ENCODE results near the gene IFT122. TPM values are rescaled to one million over a fixed set of nuclear protein-coding genes. Genes with fewer than 3 reads are reported as not detected.

The IFT122 gene
- total and polyA plus RNA-seq, 9 donors: 20.8 to 58.1 (median 45.6) TPM

GRCh38 chr3:129548104-129548965 lies 108.3 kb downstream of the IFT122 start:
- 89 to 91% (median 91%) methylated on average over 19 of the region's 19 CpGs for WGBS, 3 donors
- H3K27me3 ChIP-seq: no peaks in the 10 kb centered on the region
- H3K36me3 ChIP-seq: no peaks in the 10 kb centered on the region
- peaks cover 2% of the 10 kb centered on the region for H3K4me1 ChIP-seq (ENCODE audit: insufficient read depth)
- no peak for DNase-seq
- no peaks in the 10 kb centered on the region for H3K9me3 ChIP-seq
- no peak overlapping the region for H3K27ac ChIP-seq
- no peak overlapping the region for H3K4me3 ChIP-seq
- TF ChIP-seq POLR2A (IDR thresholded peaks at IDR 0.05) (no peak), EP300 (IDR thresholded peaks at IDR 0.05) (no peak)
- TF ChIP-seq, protein P1, sequence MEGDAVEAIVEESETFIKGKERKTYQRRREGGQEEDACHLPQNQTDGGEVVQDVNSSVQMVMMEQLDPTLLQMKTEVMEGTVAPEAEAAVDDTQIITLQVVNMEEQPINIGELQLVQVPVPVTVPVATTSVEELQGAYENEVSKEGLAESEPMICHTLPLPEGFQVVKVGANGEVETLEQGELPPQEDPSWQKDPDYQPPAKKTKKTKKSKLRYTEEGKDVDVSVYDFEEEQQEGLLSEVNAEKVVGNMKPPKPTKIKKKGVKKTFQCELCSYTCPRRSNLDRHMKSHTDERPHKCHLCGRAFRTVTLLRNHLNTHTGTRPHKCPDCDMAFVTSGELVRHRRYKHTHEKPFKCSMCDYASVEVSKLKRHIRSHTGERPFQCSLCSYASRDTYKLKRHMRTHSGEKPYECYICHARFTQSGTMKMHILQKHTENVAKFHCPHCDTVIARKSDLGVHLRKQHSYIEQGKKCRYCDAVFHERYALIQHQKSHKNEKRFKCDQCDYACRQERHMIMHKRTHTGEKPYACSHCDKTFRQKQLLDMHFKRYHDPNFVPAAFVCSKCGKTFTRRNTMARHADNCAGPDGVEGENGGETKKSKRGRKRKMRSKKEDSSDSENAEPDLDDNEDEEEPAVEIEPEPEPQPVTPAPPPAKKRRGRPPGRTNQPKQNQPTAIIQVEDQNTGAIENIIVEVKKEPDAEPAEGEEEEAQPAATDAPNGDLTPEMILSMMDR (IDR thresholded peaks at IDR 0.05): no peak
- intact Hi-C loops (cut with DNase I): no loop called here

- intact Hi-C loops (cut with DNase I): no loop called here
- TF ChIP-seq, protein P1 (IDR thresholded peaks at IDR 0.05): no peak
- TF ChIP-seq POLR2A (IDR thresholded peaks at IDR 0.05): no peak
- no peak for TF ChIP-seq EP300 (IDR thresholded peaks at IDR 0.05)
- no peak overlapping the region for H3K4me3 ChIP-seq
- H3K9me3 ChIP-seq: no peaks in the 10 kb centered on the region
- H3K27ac ChIP-seq: no peak overlapping the region
- no peaks in the 10 kb centered on the region for H3K36me3 ChIP-seq
- no peaks in the 10 kb centered on the region for H3K27me3 ChIP-seq
- no peak for DNase-seq
- WGBS, 3 donors: 90 to 91% (median 91%) methylated on average over 18 of the region's 18 CpGs
- peaks cover 4% of the 10 kb centered on the region for H3K4me1 ChIP-seq (ENCODE audit: insufficient read depth)
Observed at GRCh38 chr3:129549006-129549800, 109.2 kb downstream of the IFT122 start.

DNA sequence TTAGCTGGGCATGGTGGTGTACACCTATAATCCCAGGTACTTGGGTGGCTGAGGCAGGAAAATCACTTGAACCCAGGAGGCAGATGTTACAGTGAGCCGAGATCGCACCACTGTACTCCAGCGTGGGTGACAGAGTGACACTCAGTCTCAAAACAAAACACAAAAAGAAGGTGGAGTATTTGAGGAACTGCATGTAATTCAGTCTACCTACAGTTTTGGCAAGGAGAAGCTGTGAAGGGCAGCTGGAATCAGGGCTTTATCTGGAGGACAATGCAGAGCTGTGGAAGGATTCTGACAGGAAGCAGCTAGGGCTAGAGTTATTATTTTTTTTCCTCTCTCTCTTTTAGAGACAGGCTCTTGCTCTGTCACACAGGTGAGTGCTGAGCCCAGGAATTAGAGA lies 109.8 kb downstream of the IFT122 start:
- H3K4me3 ChIP-seq: no peak overlapping the region
- no peak overlapping the region for H3K27ac ChIP-seq
- peaks cover 9% of the 10 kb centered on the region for H3K4me1 ChIP-seq (ENCODE audit: insufficient read depth)
- intact Hi-C loops (cut with DNase I): no loop called here
- no peaks in the 10 kb centered on the region for H3K9me3 ChIP-seq
- WGBS, 3 donors: 90 to 98% (median 92%) methylated on average over 3 of the region's 3 CpGs
- no peak for DNase-seq
- TF ChIP-seq, protein P1 (IDR thresholded peaks at IDR 0.05): no peak
- no peaks in the 10 kb centered on the region for H3K36me3 ChIP-seq
- H3K27me3 ChIP-seq: no peaks in the 10 kb centered on the region

GRCh38 chr3:129552287-129553050 lies 112.4 kb downstream of the IFT122 start:
- DNase-seq: no peak
- Histone ChIP-seq H3K27ac (no peak overlapping the region), H3K4me3 (no peak overlapping the region), H3K9me3 (no peaks in the 10 kb centered on the region), H3K36me3 (no peaks in the 10 kb centered on the region), H3K27me3 (no peaks in the 10 kb centered on the region), H3K4me1 (ENCODE audit: insufficient read depth) (peaks cover 15% of the 10 kb centered on the region)
- intact Hi-C loops (cut with DNase I): no loop called here
- WGBS, 3 donors: 81 to 90% (median 88%) methylated on average over 10 of the region's 10 CpGs
- TF ChIP-seq POLR2A (IDR thresholded peaks at IDR 0.05): no peak
- TF ChIP-seq EP300 (IDR thresholded peaks at IDR 0.05): no peak
- TF ChIP-seq, protein P1 (IDR thresholded peaks at IDR 0.05): no peak
